Measurements from ENCODE around the gene PTGR3.

The PTGR3 gene

DNA sequence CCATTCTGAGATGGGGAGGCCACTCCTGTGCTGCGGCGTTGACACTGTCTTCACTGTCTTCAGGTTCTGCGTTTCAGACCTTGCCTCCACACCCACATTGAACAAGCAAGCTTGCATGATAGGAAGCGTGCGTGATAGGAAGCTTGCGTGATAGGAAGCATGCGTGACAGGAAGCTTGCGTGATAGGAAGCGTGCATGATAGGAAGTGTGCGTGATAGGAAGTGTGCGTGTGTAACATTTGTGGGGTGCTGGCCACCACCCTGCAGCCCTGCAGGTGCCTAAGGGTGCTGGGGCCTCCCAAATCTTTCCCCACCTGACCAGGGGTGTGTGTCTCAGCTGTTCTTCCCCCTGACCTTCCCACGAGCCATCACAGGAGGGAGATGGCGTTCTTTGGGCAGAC lies 27.0 kb upstream of the PTGR3 start:
- DNase-seq (ENCODE audit: low spot score): no peak

DNA sequence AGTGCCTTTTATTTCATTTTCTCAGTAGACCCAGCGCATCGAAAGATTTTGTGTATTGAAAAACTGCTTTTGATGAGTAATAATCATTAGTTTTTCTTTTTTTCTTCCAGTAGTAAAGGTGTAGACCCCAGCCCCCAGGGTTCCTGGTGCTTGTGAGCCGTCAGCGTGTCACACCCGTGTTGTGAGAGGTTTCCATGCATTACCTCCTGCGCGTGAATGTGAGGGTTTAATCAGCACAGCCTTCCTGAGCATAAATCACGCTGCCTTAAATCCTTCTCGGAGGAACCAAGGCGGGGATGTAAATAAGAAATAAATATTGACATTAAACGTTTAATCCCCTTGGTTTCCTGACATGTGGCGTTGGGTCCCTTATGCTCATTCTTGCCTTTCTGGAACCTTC lies 26.0 kb upstream of the PTGR3 start:
- no peak for DNase-seq (ENCODE audit: low spot score)

DNA sequence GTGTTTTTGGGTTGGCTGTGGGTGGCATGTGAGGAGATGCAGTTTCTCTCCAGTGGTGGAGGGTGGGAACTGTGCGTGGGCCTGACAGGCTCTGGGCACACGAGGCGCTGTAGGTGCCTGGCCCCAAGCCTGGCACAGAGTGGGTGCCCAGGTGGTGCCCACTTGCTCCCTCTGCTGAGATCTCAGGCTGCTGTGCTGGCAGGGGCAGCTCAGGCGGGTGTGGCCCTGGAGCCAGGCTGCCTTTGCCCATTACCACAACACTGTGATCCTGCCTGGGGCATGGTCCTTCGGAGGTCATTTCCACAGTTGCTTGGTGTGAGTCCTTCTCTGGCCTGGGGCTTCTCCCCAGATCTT lies 22.1 kb upstream of the PTGR3 start:
- DNase-seq (ENCODE audit: low spot score): no peak

DNA sequence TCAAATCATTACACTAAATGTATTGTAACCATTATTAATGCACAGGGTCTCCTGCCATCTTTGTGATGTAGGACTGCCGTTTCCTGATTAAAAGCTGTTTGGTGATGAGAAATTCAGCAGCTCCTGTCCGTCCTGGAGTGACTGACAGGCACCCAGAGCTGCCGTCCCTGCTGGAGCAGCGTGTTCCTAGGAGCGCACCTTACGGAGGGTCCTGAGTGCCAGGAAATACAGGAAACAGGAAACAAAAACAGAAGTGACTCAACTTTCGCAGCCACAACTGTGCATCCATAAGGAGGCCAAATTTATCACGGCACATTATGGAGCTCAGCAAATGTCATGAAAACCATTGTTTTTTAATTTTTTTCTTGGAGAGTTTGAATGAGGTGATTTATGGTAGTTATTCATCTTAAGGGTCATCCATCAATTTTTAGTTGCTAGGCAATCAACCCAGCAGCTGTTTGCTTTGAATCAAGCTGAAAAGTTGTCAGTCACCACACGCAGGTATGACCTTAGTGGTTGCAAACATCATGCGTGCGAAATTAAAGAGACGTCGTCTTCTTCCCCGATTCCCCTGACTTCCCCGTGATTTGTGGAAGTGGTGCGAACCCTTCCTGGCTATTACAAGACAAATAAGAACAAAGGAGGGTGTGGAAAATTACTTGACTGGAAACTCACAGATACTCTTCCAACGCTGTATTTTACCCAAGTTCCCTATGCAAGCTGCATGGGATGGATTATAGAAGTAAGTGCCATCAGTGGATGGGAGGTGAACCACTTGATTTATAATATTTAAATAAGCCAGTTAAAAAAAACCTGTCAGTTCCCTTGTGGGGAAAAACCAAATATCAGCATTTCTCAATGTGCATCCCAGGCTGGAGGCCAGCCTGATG lies 21.5 kb upstream of the PTGR3 start:
- no peak for DNase-seq (ENCODE audit: low spot score)

DNA sequence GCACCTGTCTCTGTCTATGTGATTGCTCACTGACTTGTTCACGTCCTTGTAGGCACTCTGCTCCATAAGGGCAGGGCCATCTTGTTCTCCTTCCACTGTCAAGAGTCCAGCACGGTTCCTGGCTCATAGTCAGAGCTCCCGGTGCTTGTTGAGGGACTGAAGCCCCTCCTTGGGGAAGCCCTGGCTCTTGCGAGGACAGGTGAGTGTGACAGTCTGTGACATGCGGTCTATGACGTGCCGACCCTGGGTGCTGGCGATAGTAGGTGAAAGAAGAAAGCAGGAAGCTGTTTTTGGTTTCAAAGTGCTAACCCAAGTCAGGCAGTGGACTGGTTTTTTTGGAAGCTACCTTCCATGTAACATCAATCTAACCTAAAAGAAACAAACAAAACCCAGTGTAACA lies 20.5 kb upstream of the PTGR3 start:
- DNase-seq (ENCODE audit: low spot score): no peak

DNA sequence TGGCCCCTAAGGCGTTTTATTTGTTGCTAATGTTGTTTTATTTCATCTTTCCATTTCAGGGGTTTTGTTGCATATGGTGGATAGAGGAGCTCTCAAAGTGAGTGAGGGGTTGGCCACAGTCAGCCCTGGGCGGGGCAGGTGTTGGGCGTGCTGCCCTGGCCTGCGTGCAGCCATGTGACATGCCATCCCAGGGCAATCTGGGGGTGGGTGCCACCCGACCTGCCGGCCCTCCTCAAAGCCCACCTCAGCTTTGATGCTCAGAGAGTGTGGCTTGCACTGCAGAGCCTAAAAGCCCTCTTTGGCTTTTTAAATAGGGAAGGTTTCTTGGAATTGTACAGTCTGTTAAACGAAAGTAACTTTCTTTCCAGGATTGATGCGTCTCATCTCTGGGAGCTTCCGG lies 20.0 kb upstream of the PTGR3 start:
- DNase-seq (ENCODE audit: low spot score): no peak

DNA sequence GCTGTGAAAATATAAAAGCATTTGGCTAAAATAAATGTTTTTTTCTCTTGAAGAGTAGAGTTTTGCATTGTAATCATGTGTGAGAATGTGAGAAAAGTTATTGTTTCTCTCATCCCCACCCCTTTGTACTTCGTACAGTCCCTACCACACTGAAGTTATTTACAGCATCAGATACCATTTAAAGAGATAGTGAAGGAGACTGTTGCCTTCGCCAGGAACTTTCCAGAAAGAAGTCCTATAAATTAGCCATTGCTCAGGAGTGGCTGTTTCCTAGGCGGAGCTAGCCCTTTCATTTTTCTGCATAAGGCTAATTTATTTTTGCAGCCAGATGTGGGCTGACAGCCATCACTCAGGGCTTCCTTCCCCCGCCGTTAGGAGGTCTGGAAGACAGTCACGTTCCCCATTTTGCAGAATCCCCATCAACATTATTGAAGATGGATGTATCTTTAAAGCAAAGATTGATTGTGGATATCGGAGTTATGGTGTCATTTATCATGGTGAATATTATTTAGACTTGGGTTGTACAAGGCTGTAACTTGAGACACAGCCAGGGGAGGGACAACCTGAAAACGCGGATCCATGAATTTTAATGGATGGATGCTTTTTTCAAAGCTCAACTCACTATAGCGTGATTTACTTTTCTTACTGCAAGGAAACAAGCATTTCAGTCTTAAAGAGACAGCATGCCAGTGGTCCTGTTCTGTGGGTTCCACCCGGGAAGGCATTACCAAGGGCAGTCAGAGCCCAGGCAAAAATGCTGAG lies 18.8 kb upstream of the PTGR3 start:
- no peak for DNase-seq (ENCODE audit: low spot score)

DNA sequence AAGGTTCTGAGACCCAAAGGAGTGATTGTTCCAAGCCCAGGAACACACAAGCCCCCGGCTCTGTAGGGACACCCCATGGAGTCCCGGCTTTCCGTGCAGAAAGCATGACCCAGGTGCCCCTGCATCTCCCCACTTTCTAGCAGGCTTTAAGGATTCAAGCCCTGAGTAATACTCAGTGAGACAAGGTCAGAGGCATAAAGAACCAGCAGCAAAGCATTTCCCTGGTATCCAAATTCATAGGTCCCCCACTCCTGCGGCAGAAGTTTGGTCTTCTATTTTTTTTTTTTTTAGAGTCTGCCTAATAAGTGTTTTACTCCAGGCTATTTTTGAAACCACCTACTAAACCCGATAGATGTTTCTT lies 18.0 kb upstream of the PTGR3 start:
- no peak for DNase-seq (ENCODE audit: low spot score)

DNA sequence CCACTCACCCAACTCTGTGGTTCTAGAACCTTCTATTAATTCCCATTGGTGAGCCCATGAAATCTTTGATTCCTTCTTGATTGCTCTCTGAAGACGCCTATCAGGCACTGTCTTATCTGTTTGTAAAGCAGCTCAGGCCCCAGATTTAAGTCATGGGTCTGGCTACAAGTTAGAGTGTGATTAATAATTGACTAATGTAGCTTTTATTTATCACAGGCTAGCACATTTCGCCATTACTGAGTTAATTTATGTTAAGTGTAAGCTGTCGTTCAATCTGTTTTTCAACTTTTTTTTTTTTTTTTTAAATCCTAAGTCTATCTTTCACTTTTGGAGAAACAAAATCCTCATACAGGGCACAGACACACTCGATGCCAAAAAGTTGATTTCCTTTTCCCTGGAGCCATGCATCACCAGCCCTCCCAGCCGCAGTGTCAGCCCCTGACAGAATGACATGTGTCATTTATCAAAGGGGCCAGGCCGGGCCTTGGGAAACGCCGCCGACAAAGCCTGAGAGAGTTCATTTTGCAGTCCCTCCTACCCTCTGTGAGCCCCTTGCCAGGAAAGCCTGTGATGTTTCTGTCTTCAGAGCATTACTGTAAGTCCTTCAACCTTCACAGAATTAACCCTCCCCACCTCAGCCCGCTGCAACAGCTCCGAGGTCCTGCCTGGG lies 17.5 kb upstream of the PTGR3 start:
- DNase-seq (ENCODE audit: low spot score): no peak

DNA sequence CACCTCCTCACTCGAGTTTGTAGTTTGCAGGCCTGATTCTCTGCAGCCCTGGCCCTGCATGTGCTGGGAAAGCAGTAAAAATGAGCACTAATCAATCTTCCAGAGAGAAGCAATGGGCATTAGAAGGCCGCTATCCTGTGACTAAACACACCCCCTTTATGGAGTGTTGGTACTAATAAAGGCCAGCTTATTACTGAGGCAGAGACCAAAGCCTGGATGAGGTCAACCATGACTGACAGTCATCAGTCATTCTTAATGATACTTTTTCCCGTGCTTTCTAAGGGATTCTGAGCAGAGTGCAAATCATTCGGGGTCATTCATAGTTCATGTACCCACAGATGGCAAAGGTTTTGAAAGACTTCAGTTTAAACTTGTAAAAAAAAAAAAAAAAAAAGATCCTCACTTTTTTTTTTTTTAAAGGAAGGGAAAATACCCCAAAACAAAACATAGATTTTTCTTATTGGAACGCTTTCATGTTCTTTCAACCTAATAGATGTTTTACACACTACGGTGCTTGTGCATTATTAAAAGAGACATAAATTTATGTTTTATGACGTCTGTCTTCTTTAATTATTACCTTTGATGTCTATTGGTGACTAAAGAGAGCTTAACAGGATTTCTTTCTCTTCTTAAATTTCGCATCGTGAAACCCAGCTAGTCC lies 14.9 kb upstream of the PTGR3 start:
- no peak for DNase-seq (ENCODE audit: low spot score)

DNA sequence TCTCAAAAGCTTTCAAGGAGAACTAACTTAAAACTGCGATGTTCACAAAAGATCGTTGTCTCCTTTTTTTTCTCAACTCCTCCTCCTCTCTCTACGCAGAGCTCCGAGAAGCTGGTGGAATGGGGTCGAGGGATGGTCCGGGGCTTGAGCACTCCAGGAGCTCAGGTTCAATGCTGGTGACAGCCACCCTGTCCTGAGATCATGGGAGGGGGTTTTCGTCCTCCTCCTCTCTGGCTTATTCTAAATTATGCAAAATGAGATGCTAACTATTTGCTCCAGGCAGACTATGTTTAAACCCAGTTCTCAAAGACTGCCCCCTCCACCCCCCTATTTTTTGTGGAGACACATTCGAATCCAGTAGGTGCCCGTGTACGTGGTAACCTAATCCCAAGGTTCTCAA lies 13.5 kb upstream of the PTGR3 start:
- no peak for DNase-seq (ENCODE audit: low spot score)

DNA sequence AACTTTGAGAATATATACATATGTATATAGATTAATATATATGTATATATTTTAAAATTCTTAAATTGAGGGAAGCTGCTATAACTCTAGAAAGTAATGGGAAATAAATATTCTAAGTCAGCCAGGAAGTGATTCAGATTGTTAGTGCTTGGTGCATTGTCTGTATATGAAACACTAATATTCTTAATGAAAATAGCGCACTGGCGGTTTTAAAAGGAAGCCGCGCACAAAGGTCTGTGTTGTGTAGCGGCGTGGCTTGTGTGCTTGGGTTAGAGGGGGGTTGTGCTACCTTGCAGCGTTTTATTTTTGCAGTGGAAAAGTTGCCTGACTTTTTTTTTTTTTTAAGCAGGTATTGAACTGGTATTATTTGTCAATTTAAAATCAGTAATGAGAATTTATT lies 13.0 kb upstream of the PTGR3 start:
- DNase-seq (ENCODE audit: low spot score): no peak

DNA sequence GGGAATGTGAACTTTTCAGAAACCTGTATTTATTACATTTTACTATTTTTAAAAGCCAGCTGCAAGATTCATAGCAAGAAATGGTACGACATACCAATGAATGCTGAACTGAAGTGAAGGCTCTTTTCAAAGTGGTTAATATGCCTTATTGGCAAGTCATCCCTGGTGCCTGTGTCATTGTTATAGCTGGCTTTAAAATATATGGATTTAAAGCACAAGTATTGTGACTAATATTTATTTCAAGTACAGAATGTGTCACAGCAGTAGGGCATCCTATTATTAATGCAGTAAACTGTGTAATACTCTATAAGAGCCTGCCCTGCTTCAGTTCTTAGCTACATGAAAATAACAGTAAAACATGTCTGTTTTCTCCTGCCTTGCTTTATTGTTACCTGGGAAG lies 12.5 kb upstream of the PTGR3 start:
- DNase-seq (ENCODE audit: low spot score): no peak

DNA sequence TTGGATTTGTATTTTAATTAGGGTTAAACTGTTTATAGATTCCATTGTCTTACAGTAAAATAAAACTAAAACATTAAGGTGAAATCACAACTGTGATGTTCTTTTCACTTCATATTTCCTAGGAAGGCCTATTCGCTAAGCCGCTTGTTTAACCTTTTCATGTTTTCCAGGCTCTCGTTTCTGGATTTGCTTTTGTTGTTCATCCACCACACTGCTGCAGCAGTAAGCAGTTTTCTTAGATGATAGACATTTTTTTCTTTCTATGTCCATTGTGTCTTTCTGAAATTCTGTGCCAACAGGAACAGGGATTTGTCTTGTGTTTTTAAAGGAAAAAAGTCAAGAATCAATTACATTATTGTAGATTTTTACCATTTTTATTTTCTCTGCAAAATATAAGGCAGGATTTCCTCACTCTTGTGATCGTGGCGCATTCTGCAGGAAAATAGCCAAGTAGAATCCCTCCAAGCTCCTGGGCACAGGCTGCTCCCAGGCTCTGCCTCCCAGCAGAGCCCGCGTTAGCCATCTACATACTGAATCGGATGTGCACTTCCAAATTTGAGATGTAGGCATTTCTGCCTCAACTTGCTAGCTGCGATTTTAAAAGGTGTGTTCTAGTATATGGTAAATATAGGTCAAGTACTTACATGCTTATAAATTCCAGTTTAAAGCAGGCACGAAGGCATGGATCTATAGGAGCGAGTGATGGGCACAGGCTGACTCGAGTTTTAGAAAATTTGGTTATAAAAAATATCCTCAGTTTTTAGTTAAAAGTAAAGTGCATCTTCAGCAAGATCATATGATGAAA lies 11.8 kb upstream of the PTGR3 start:
- no peak for DNase-seq (ENCODE audit: low spot score)

DNA sequence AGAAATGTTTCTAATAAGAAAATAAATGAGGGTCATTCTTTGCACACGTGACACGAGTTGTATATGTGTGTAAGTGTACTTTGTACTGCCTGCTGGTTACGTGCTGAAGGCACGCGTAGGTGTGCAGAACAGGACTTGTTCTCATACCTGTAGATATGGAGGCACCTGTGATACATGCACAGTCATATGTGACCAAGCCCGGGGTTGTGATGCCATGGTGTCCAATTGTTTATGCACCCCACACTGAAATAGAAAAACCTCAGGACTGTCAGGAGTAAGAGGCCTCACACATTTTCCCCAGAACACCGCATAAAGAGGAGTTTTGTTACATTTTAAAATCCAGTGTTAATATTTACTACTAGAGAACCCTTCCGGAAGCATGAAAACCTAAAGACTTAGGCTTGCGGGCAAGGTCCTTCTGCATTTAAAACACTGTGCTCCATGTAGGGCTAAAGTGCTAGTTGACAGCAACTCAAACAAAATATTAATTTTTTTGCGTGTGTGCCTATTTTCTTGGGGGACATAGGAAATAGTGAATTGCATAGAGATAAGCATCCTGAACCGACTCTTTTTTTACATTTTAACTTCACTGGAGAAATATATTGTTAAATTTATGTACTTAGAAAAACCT lies 10.9 kb upstream of the PTGR3 start:
- no peak for DNase-seq (ENCODE audit: low spot score)

DNA sequence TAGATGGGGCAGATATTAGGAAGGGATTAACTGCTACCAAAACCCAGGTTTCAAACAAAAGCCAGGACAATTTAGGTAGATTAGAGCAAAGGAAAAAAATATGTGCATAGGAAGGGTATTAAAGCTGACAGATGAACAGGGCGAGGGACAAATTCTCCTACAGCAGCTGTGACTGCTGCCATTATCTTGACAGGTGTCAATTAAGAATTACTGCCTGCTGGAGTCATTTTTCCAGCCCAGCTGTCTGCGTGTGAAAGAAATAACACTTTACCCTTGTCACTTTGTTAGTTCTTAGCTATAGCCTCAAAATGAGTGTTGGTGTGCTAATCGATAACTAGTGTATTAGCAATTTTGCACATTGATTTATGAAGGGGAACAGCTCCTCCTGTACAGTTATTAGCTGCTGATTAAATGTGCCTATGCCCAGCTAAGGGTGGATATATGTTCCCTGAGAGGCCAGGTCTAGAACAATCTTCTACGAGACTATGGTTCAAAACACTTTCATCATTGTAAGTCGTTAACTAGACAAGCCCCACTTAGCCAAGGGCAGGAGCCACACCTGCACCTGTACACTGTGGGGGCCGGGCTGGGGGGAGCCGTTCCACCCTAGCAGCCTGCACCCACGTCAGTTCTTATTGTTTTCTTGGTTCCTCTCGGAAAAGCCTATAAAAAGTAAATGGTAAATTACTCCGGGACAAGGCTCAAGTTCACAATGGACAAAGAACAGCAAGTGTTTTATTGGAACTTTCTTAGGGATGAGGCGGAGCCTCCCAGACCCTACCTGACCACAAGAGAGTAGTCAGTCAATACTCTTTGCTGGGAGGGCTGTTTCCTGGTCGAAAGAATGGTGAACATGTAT lies 9.4 kb upstream of the PTGR3 start:
- DNase-seq (ENCODE audit: low spot score): no peak

DNA sequence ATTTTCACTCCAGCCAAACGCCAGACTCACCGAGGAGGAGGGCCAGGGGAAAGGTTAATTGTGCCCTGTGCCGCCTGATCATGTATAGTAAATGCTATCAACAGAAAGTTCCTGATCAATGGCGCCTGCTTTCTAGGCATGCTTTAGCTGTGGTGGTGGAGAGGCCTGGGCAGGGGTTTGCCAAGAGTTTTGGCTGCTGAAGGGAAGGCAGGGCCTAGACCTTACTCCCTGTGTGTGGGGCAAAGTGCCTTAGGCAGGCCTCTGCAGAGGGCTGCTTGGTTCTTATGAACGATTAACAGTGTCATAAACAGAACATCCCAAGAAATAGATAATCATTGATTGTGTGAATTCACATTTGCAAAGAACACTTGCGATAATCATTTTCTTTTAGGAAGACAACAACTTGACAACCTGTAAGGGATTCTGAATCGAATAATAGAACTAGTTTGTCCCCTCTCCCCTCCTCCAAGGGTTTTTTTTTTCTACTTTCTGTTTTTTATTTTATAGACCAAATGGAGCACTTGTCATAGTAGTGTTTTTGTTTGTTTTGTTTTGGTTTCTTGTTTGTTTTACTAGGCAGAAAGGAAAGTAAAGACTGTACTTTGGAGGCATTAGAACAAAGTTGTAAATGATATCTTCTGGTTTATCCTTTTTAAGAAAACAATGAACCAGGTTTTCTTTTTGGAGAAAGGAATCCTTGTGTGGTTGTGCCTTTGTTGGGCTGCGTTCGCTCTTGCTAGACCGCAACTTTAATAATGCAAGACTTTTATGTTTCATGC lies 8.2 kb upstream of the PTGR3 start:
- DNase-seq (ENCODE audit: low spot score): no peak

DNA sequence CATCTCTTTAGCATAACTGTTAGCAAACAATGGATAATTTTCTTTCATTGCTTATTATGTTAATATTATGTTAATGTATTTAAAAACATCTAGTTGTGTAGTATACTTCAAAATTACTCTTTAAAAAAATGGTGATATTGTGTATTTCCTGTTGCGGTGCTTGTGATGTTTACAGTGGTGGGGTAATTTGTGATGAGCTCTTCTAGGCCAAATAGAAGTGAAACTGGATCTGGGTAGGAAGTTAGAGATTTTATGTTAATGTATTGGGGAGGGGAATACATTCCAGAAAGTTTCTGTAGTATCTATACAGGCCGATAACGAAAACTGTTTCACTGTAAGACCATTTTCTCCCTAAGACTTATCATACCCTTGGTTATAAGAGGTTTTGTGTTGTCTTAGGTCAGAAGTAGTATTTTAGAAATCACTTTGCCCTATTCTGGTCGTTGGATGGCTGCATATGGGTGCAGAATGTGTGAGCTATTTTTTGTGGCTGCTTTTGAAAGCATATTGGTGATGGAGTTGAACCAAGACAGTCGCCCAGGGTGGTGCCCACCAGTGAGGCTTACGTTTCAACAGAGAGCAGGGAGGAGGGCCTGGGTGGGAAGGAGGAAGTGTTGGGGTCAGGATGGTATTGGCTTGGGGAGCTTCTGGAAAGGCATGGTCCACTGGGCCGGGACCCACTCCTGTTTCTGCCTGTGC lies 7.4 kb upstream of the PTGR3 start:
- DNase-seq (ENCODE audit: low spot score): no peak

DNA sequence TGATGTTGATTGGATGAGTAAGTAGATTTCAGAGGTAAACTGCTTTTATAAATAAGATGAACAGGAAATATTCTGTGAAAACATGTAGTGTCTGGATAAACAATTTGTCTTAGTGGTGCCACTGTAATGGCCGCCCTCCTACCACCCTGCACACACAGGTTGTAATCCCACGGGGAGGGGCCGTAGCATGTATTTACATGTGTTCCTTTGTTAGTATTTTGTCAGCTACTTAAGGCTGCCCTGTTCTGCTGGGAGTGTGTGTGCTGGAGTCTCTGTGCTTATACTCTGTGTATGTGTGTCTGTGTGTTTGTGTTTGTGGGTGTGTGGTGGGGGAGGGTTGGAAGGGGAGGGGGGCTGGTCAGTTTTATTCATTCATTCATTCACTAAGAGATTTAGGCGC lies 6.7 kb upstream of the PTGR3 start:
- DNase-seq (ENCODE audit: low spot score): no peak
